ENCODE results near the gene FAM98C. TPM values are rescaled to one million over a fixed set of nuclear protein-coding genes. Genes with fewer than 3 reads are reported as not detected.
A peak's percentile ranks its signal among the peaks of the same experiment; 100 is the strongest.

FAM98C gene
- total RNA-seq, 2 donors from 2014 or later, result 26.1 to 63.0 TPM

- Mint-ChIP-seq H3K4me3 (no peak overlapping the region), H3K9me3 (no peaks in the 10 kb centered on the region), H3K36me3 (ENCODE audit: low read depth) (peaks cover 17% of the 10 kb centered on the region), H3K27ac (no peak overlapping the region), H3K4me1 (peaks cover 12% of the 10 kb centered on the region), H3K27me3 (peaks cover 7% of the 10 kb centered on the region)
- no peak for ATAC-seq (replicated peaks)
Observed at GRCh38 chr19:38371081-38371480, 31.8 kb upstream of the FAM98C start.

GRCh38 chr19:38373907-38374331 is 29.0 kb upstream of the FAM98C start:
- Mint-ChIP-seq H3K27ac (peak overlapping the region; percentile 100), H3K4me1 (peaks cover 17% of the 10 kb centered on the region), H3K9me3 (no peaks in the 10 kb centered on the region), H3K4me3 (peak overlapping the region; percentile 100), H3K36me3 (ENCODE audit: low read depth) (peaks cover 45% of the 10 kb centered on the region), H3K27me3 (peaks cover 4% of the 10 kb centered on the region)
- no peak for ATAC-seq (replicated peaks)

GRCh38 chr19:38374332-38375097 is 28.4 kb upstream of the FAM98C start, which contains the start of gene PSMD8:
PSMD8 (plus strand) TSS chr19:38374571; CDS start chr19:38374602, 31 bp downstream.
- peaks cover 2% of the 10 kb centered on the region for H3K27me3 Mint-ChIP-seq
- H3K9me3 Mint-ChIP-seq, result no peaks in the 10 kb centered on the region
- peaks cover 51% of the 10 kb centered on the region for H3K36me3 Mint-ChIP-seq (ENCODE audit: low read depth)
- peak within 1 kb of the TSS; percentile 100 for H3K27ac Mint-ChIP-seq
- peaks cover 17% of the 10 kb centered on the region for H3K4me1 Mint-ChIP-seq
- peak; percentile 98 for ATAC-seq (replicated peaks)
- H3K4me3 Mint-ChIP-seq, result peak within 1 kb of the TSS; percentile 100

- peaks cover 17% of the 10 kb centered on the region for H3K4me1 Mint-ChIP-seq
- ATAC-seq (replicated peaks), result peak; percentile 5
- H3K4me3 Mint-ChIP-seq, result peak overlapping the region; percentile 100
- H3K9me3 Mint-ChIP-seq, result no peaks in the 10 kb centered on the region
- peak overlapping the region; percentile 100 for H3K27ac Mint-ChIP-seq
- peaks cover 57% of the 10 kb centered on the region for H3K36me3 Mint-ChIP-seq (ENCODE audit: low read depth)
- no peaks in the 10 kb centered on the region for H3K27me3 Mint-ChIP-seq
Observed at GRCh38 chr19:38375098-38375493, 27.8 kb upstream of the FAM98C start.

GRCh38 chr19:38375748-38376147 is 27.1 kb upstream of the FAM98C start:
- Mint-ChIP-seq H3K27ac (peak overlapping the region; percentile 100), H3K4me1 (peaks cover 17% of the 10 kb centered on the region), H3K4me3 (peak overlapping the region; percentile 100), H3K36me3 (ENCODE audit: low read depth) (peaks cover 63% of the 10 kb centered on the region), H3K27me3 (no peaks in the 10 kb centered on the region), H3K9me3 (no peaks in the 10 kb centered on the region)
- ATAC-seq (replicated peaks), result no peak

GRCh38 chr19:38376576-38376975 is 26.3 kb upstream of the FAM98C start:
- peak overlapping the region; percentile 100 for H3K4me3 Mint-ChIP-seq
- H3K27me3 Mint-ChIP-seq, result no peaks in the 10 kb centered on the region
- no peaks in the 10 kb centered on the region for H3K9me3 Mint-ChIP-seq
- peaks cover 71% of the 10 kb centered on the region for H3K36me3 Mint-ChIP-seq (ENCODE audit: low read depth)
- peak overlapping the region; percentile 8 for H3K27ac Mint-ChIP-seq
- peaks cover 17% of the 10 kb centered on the region for H3K4me1 Mint-ChIP-seq
- no peak for ATAC-seq (replicated peaks)

GRCh38 chr19:38377052-38377451 is 25.8 kb upstream of the FAM98C start:
- Mint-ChIP-seq H3K4me3 (peak overlapping the region; percentile 100), H3K36me3 (ENCODE audit: low read depth) (peaks cover 76% of the 10 kb centered on the region)

GRCh38 chr19:38378866-38379265 is 24.0 kb upstream of the FAM98C start:
- H3K36me3 Mint-ChIP-seq (ENCODE audit: low read depth), result peaks cover 94% of the 10 kb centered on the region

More at GRCh38 chr19:38377052-38377451, 25.8 kb upstream of the FAM98C start:
- H3K4me1 Mint-ChIP-seq, result peaks cover 17% of the 10 kb centered on the region
- ATAC-seq (replicated peaks), result no peak
- H3K9me3 Mint-ChIP-seq, result no peaks in the 10 kb centered on the region
- H3K27ac Mint-ChIP-seq, result no peak overlapping the region
- H3K27me3 Mint-ChIP-seq, result no peaks in the 10 kb centered on the region

GRCh38 chr19:38381138-38381537 is 21.8 kb upstream of the FAM98C start:
- H3K4me3 Mint-ChIP-seq, result no peak overlapping the region
- peaks cover 91% of the 10 kb centered on the region for H3K36me3 Mint-ChIP-seq (ENCODE audit: low read depth)
- no peak for ATAC-seq (replicated peaks)
- H3K27ac Mint-ChIP-seq, result no peak overlapping the region
- no peaks in the 10 kb centered on the region for H3K9me3 Mint-ChIP-seq
- no peaks in the 10 kb centered on the region for H3K27me3 Mint-ChIP-seq
- H3K4me1 Mint-ChIP-seq, result peaks cover 12% of the 10 kb centered on the region

More at GRCh38 chr19:38378866-38379265, 24.0 kb upstream of the FAM98C start:
- no peak overlapping the region for H3K4me3 Mint-ChIP-seq
- no peaks in the 10 kb centered on the region for H3K9me3 Mint-ChIP-seq
- no peak overlapping the region for H3K27ac Mint-ChIP-seq
- peaks cover 17% of the 10 kb centered on the region for H3K4me1 Mint-ChIP-seq
- H3K27me3 Mint-ChIP-seq, result no peaks in the 10 kb centered on the region
- ATAC-seq (replicated peaks), result no peak

- Mint-ChIP-seq H3K4me3 (no peak overlapping the region), H3K4me1 (peaks cover 16% of the 10 kb centered on the region), H3K9me3 (no peaks in the 10 kb centered on the region), H3K27ac (no peak overlapping the region), H3K27me3 (peaks cover 3% of the 10 kb centered on the region), H3K36me3 (ENCODE audit: low read depth) (peaks cover 82% of the 10 kb centered on the region)
- ATAC-seq (replicated peaks), result no peak
Observed at GRCh38 chr19:38383184-38383583, 19.7 kb upstream of the FAM98C start.

- Mint-ChIP-seq H3K4me1 (peaks cover 18% of the 10 kb centered on the region), H3K27ac (no peak overlapping the region), H3K4me3 (no peak overlapping the region), H3K36me3 (ENCODE audit: low read depth) (peaks cover 79% of the 10 kb centered on the region), H3K27me3 (peaks cover 3% of the 10 kb centered on the region), H3K9me3 (no peaks in the 10 kb centered on the region)
- ATAC-seq (replicated peaks), result no peak
Observed at GRCh38 chr19:38383743-38384142, 19.1 kb upstream of the FAM98C start.

GRCh38 chr19:38384209-38385027 is 18.5 kb upstream of the FAM98C start:
- H3K9me3 Mint-ChIP-seq, result no peaks in the 10 kb centered on the region
- peaks cover 3% of the 10 kb centered on the region for H3K27me3 Mint-ChIP-seq
- H3K4me3 Mint-ChIP-seq, result peak overlapping the region; percentile 33
- peaks cover 20% of the 10 kb centered on the region for H3K4me1 Mint-ChIP-seq
- ATAC-seq (replicated peaks), result no peak
- peaks cover 72% of the 10 kb centered on the region for H3K36me3 Mint-ChIP-seq (ENCODE audit: low read depth)
- no peak overlapping the region for H3K27ac Mint-ChIP-seq

GRCh38 chr19:38385057-38385803 is 17.7 kb upstream of the FAM98C start:
- no peak overlapping the region for H3K27ac Mint-ChIP-seq

GRCh38 chr19:38385804-38386257 is 17.1 kb upstream of the FAM98C start:
- Mint-ChIP-seq H3K27me3 (peaks cover 7% of the 10 kb centered on the region), H3K36me3 (ENCODE audit: low read depth) (peaks cover 58% of the 10 kb centered on the region), H3K4me1 (peaks cover 31% of the 10 kb centered on the region), H3K4me3 (no peak overlapping the region), H3K27ac (no peak overlapping the region), H3K9me3 (no peaks in the 10 kb centered on the region)
- no peak for ATAC-seq (replicated peaks)

More at GRCh38 chr19:38385057-38385803, 17.7 kb upstream of the FAM98C start:
- H3K9me3 Mint-ChIP-seq, result no peaks in the 10 kb centered on the region
- H3K27me3 Mint-ChIP-seq, result peaks cover 7% of the 10 kb centered on the region
- peaks cover 28% of the 10 kb centered on the region for H3K4me1 Mint-ChIP-seq
- H3K4me3 Mint-ChIP-seq, result peak overlapping the region; percentile 33
- no peak for ATAC-seq (replicated peaks)
- H3K36me3 Mint-ChIP-seq (ENCODE audit: low read depth), result peaks cover 64% of the 10 kb centered on the region

All from activated T-helper 17 cell treated with anti-CD3 and anti-CD28 coated beads, Interleukin-2, amount 50 U/mL, for 72 hours (primary cell).